Peyer's patch (tissue), 4 donors: ENCODE results near the gene NAA25.

ENCODE experiments used
- CTCF ChIP-seq, 6 experiments: fragments of 450-650 bp in 4 of 6; fragments of 200-600 bp in 2 of 6; sonication (generic) in 1 of 6; IDR thresholded peaks; one replicate each; pipeline ENCODE4 v1.5.1; 2017 to 2019; ENCODE audit warnings: antibody characterized with exemption in 6 of 6, mild to moderate bottlenecking in 3 of 6, moderate library complexity in 1 of 6
- POLR2A ChIP-seq, 2 donors: fragments of 450-650 bp; IDR thresholded peaks; one replicate each; pipeline ENCODE4 v1.5.1; 2017; ENCODE audit warnings: antibody characterized with exemption in 2 of 2, mild to moderate bottlenecking in 2 of 2, moderate library complexity in 2 of 2

- TF ChIP-seq CTCF (IDR thresholded peaks at IDR 0.05): no peak
- no peak for TF ChIP-seq POLR2A (IDR thresholded peaks at IDR 0.05)
Measured at GRCh38 chr12:112066566-112066965, 42.0 kb downstream of the NAA25 start.
